Keratinocyte (primary cell): Measurements from ENCODE around the gene NRXN2. TPM values are rescaled to one million over a fixed set of nuclear protein-coding genes. Genes with fewer than 3 reads are reported as not detected.
A peak's percentile ranks its signal among the peaks of the same experiment; 100 is the strongest.

Experiments used
- DNase-seq: peaks from one replicate; pipeline ENCODE4 v3.0.0-alpha.2; 2011; ENCODE audit warnings: low read depth, missing footprints, low spot score
- FAIRE-seq: peaks from 2 replicates; lab custom pipeline; 2011; peaks lifted over from hg19 to GRCh38; lab: Jason Lieb, UNC
- H2AFZ ChIP-seq: 2 replicates; pipeline ENCODE4 v1.6.0; 2012; ENCODE audit warnings: low read length, control low read depth, inconsistent platforms; ENCODE audit not compliant: control insufficient read depth
- H3K27ac ChIP-seq: 2 replicates; pipeline ENCODE4 v1.5.1; 2011; ENCODE audit warnings: low read length; ENCODE audit not compliant: control insufficient read depth, insufficient read depth
- H3K27me3 ChIP-seq: 3 replicates; pipeline ENCODE4 v1.6.0; 2011; ENCODE audit warnings: low read length; ENCODE audit not compliant: control insufficient read depth, insufficient read depth; ENCODE audit errors: extremely low read depth
- H3K36me3 ChIP-seq, 2 experiments: 2 replicates in 1 of 2; 3 replicates in 1 of 2; pipeline ENCODE4 v1.5.1; 2011; ENCODE audit warnings: low read length in 2 of 2, mild to moderate bottlenecking in 1 of 2; ENCODE audit not compliant: control insufficient read depth in 2 of 2, insufficient read depth in 2 of 2; ENCODE audit errors: extremely low read depth in 1 of 2
- H3K4me1 ChIP-seq: 3 replicates; pipeline ENCODE4 v1.5.1; 2011; ENCODE audit warnings: low read length; ENCODE audit not compliant: control insufficient read depth, insufficient read depth; ENCODE audit errors: extremely low read depth
- H3K4me2 ChIP-seq: 3 replicates; pipeline ENCODE4 v1.6.0; 2011; ENCODE audit warnings: low read depth, low read length; ENCODE audit not compliant: control insufficient read depth, insufficient read depth; ENCODE audit errors: extremely low read depth
- H3K4me3 ChIP-seq, 3 experiments: fragments of 200-600 bp in 1 of 3; sonication (generic) in 1 of 3; 2 replicates in 2 of 3; 3 replicates in 1 of 3; pipeline ENCODE4 v1.5.1; 2011 to 2016; ENCODE audit warnings: low read length in 3 of 3, mild to moderate bottlenecking in 3 of 3, control low read depth in 2 of 3, inconsistent platforms in 1 of 3, low read depth in 1 of 3, mixed read lengths in 1 of 3, mixed run types in 1 of 3, moderate library complexity in 1 of 3; ENCODE audit not compliant: control insufficient read depth in 2 of 3, insufficient read depth in 2 of 3; ENCODE audit errors: extremely low read depth in 1 of 3
- H3K79me2 ChIP-seq: 2 replicates; pipeline ENCODE4 v1.6.0; 2012; ENCODE audit warnings: low read length; ENCODE audit not compliant: control insufficient read depth, insufficient read depth
- H3K9ac ChIP-seq: 3 replicates; pipeline ENCODE4 v1.6.0; 2011; ENCODE audit warnings: low read length; ENCODE audit not compliant: control insufficient read depth, insufficient read depth; ENCODE audit errors: extremely low read depth
- H3K9me1 ChIP-seq: 3 replicates; pipeline ENCODE4 v1.6.0; 2011; ENCODE audit warnings: low read length; ENCODE audit not compliant: control insufficient read depth, insufficient read depth; ENCODE audit errors: extremely low read depth
- H3K9me3 ChIP-seq: 2 replicates; pipeline ENCODE4 v1.5.1; 2012; ENCODE audit warnings: low read depth, low read length; ENCODE audit not compliant: control insufficient read depth
- H4K20me1 ChIP-seq: 3 replicates; pipeline ENCODE4 v1.6.0; 2011; ENCODE audit warnings: low read length; ENCODE audit not compliant: control insufficient read depth, insufficient read depth; ENCODE audit errors: extremely low read depth
- CTCF ChIP-seq, 3 experiments: IDR thresholded peaks in 1 of 3; conservative IDR thresholded peaks in 1 of 3; optimal IDR thresholded peaks in 1 of 3; 2 replicates in 2 of 3; 3 replicates in 1 of 3; pipeline versions ENCODE3 to v1.5.1; 2011; ENCODE audit warnings: low read length in 3 of 3, mild to moderate bottlenecking in 3 of 3, moderate library complexity in 2 of 3, control low read depth in 1 of 3, inconsistent platforms in 1 of 3; ENCODE audit not compliant: insufficient read depth in 2 of 3; ENCODE audit errors: extremely low read depth in 1 of 3
- EZH2 ChIP-seq: IDR thresholded peaks from one replicate; pipeline ENCODE4 v1.6.1; 2012; ENCODE audit warnings: inconsistent platforms, mild to moderate bottlenecking, low read length, moderate library complexity
- dilution Hi-C: fragments of 300-500 bp; cut with MboI; formaldehyde crosslinking; loops from one replicate; pipeline ENCODE4 v1.7.0; 2020; ENCODE audit warnings: low sequenced_read_pairs; ENCODE audit not compliant: extremely low pct_ligation_motif_present
- polyA plus RNA-seq, 5 experiments: library from polyadenylated mRNA; depleted of rRNA in 3 of 5; stranded (reverse) in 3 of 5; stranded (forward) in 1 of 5; unstranded in 1 of 5; fragments of >200 nt; gene quantifications; 1 replicate in 1 of 5; 2 replicates in 3 of 5; 3 replicates in 1 of 5; pipeline versions ENCODE4 v1.2.1 to v1.2.3, GENCODE V29; 2011 to 2012; ENCODE audit warnings: missing spikeins in 2 of 5, low read depth in 1 of 5, low replicate concordance in 1 of 5

Gene NRXN2
- polyA plus RNA-seq, 1 donor (not counting 4 experiments of a cell fraction or from before 2014, with no cell fraction given) = not detected

GRCh38 chr11:64647019-64647779 is 75.8 kb downstream of the NRXN2 start:
- Histone ChIP-seq H3K4me3 (no peak overlapping the region), H3K79me2 (no peaks in the 10 kb centered on the region), H3K9me3 (no peaks in the 10 kb centered on the region), H3K4me1 (no peaks in the 10 kb centered on the region), H3K36me3 (no peaks in the 10 kb centered on the region), H3K9ac (no peak overlapping the region), H3K27ac (no peak overlapping the region), H3K9me1 (no peaks in the 10 kb centered on the region), H4K20me1 (no peaks in the 10 kb centered on the region), H3K4me2 (no peak overlapping the region), H3K27me3 (peaks cover 54% of the 10 kb centered on the region), H2AFZ (no peak overlapping the region)
- DNase-seq (no peak), FAIRE-seq (no peak)
- dilution Hi-C loops = no loop called here
- TF ChIP-seq CTCF (optimal IDR thresholded peaks at IDR 0.05 in 1 of 3, IDR thresholded peaks at IDR 0.05 in 1 of 3, conservative IDR thresholded peaks at IDR 0.05 in 1 of 3; ENCODE audit: extremely low read depth in 1 of 3, insufficient read depth in 2 of 3, low read length in 3 of 3) (no peak), EZH2 (no peak)

- Histone ChIP-seq H3K4me3 (no peak overlapping the region), H3K36me3 (no peaks in the 10 kb centered on the region), H3K27me3 (peaks cover 72% of the 10 kb centered on the region), H3K79me2 (no peaks in the 10 kb centered on the region), H2AFZ (no peak overlapping the region), H3K9me3 (no peaks in the 10 kb centered on the region), H3K9me1 (no peaks in the 10 kb centered on the region), H3K4me1 (no peaks in the 10 kb centered on the region), H3K4me2 (no peak overlapping the region), H3K27ac (no peak overlapping the region), H4K20me1 (no peaks in the 10 kb centered on the region), H3K9ac (no peak overlapping the region)
- TF ChIP-seq CTCF (optimal IDR thresholded peaks at IDR 0.05 in 1 of 3, IDR thresholded peaks at IDR 0.05 in 1 of 3, conservative IDR thresholded peaks at IDR 0.05 in 1 of 3; ENCODE audit: extremely low read depth in 1 of 3, insufficient read depth in 2 of 3, low read length in 3 of 3) (peak; percentile 12 to 20 (median 12)), EZH2 (no peak)
- no peak for FAIRE-seq
- dilution Hi-C loops = no loop called here
- DNase-seq = no peak
Measured at GRCh38 chr11:64644647-64645275, 78.2 kb downstream of the NRXN2 start.
